HepG2 (cell line): ENCODE measurements around the gene NSD2. TPM values are rescaled to one million over a fixed set of nuclear protein-coding genes. Genes with fewer than 3 reads are reported as not detected.

Experiments used
- BHLHE40 ChIP-seq: IDR thresholded peaks from 2 replicates; pipeline ENCODE4 v1.6.1; 2011; ENCODE audit warnings: low read length, improper control_type of control experiment
- CBX5 ChIP-seq: sonication (generic); formaldehyde crosslinking; IDR thresholded peaks from 2 replicates; pipeline ENCODE4 v1.4.0; 2020; ENCODE audit warnings: missing genetic modification reagents, borderline replicate concordance
- CENPT ChIP-seq: sonication (generic); formaldehyde crosslinking; IDR thresholded peaks from 2 replicates; pipeline ENCODE4 v1.8.0; 2022; ENCODE audit warnings: low read depth, mild to moderate bottlenecking, moderate library complexity, missing genetic modification reagents
- CHCHD3 ChIP-seq: sonication (generic); formaldehyde crosslinking; IDR thresholded peaks from 2 replicates; pipeline ENCODE4 v1.8.0; 2022; ENCODE audit warnings: mild to moderate bottlenecking, missing genetic modification reagents, moderate library complexity
- KDM6A ChIP-seq: IDR thresholded peaks from 2 replicates; pipeline ENCODE4 v1.6.1; 2016; ENCODE audit warnings: low read depth
- MBD4 ChIP-seq: IDR thresholded peaks from 2 replicates; pipeline ENCODE4 v1.6.1; 2012; ENCODE audit warnings: low read length, inconsistent platforms, borderline replicate concordance
- MXI1 ChIP-seq: IDR thresholded peaks from 3 replicates; pipeline ENCODE4 v1.6.1; 2012; ENCODE audit warnings: low read depth, low read length, inconsistent platforms, borderline replicate concordance
- NR2F1 ChIP-seq, 2 experiments: fragments of 450-650 bp in 1 of 2; formaldehyde crosslinking in 1 of 2; IDR thresholded peaks; 2 replicates each; pipeline versions ENCODE4 v1.5.0 to v1.6.1; 2016 to 2020; ENCODE audit warnings: mild to moderate bottlenecking in 1 of 2, missing compliant biosample characterization in 1 of 2, missing genetic modification reagents in 1 of 2, moderate library complexity in 1 of 2
- RBM39 ChIP-seq: fragments of 200-400 bp; formaldehyde crosslinking; IDR thresholded peaks from one replicate; pipeline ENCODE4 v1.6.1; 2018; ENCODE audit warnings: antibody characterized with exemption, mild to moderate bottlenecking, low read depth, low read length; ENCODE audit not compliant: poor library complexity, severe bottlenecking
- SMYD3 ChIP-seq: sonication (generic); formaldehyde crosslinking; IDR thresholded peaks from 2 replicates; pipeline ENCODE4 v1.8.1; 2023; ENCODE audit warnings: mild to moderate bottlenecking, missing genetic modification reagents
- TCF12 ChIP-seq, 2 experiments: fragments of 450-650 bp in 1 of 2; sonication (generic) in 1 of 2; formaldehyde crosslinking in 1 of 2; IDR thresholded peaks; 2 replicates each; pipeline versions ENCODE4 v1.6.1 to v1.8.0; 2017 to 2022; ENCODE audit warnings: antibody characterized with exemption in 1 of 2, mild to moderate bottlenecking in 1 of 2, missing genetic modification reagents in 1 of 2, moderate library complexity in 1 of 2
- TCF7L2 ChIP-seq: IDR thresholded peaks from 2 replicates; pipeline ENCODE4 v1.6.1; 2011; ENCODE audit warnings: mild to moderate bottlenecking, low read depth, low read length, moderate library complexity
- TRIM24 ChIP-seq: sonication (generic); formaldehyde crosslinking; IDR thresholded peaks from 2 replicates; pipeline ENCODE4 v1.8.0; 2022; ENCODE audit warnings: mild to moderate bottlenecking, missing genetic modification reagents
- ZFP37 ChIP-seq: sonication (generic); formaldehyde crosslinking; IDR thresholded peaks from 2 replicates; pipeline ENCODE4 v1.4.0; 2020; ENCODE audit warnings: missing genetic modification reagents, borderline replicate concordance
- ZNF317 ChIP-seq: sonication (generic); formaldehyde crosslinking; IDR thresholded peaks from 2 replicates; pipeline ENCODE4 v1.5.0; 2020; ENCODE audit warnings: mild to moderate bottlenecking, missing genetic modification reagents
- ZNF496 ChIP-seq: sonication (generic); formaldehyde crosslinking; IDR thresholded peaks from 2 replicates; pipeline ENCODE4 v1.8.1; 2023; ENCODE audit warnings: mild to moderate bottlenecking, moderate library complexity, missing genetic modification reagents; ENCODE audit not compliant: insufficient replicate concordance
- ZNF546 ChIP-seq: sonication (generic); formaldehyde crosslinking; conservative IDR thresholded peaks from 2 replicates; pipeline ENCODE4 v1.8.1; 2023; ENCODE audit warnings: mild to moderate bottlenecking, missing genetic modification reagents
- ZNF558 ChIP-seq: sonication (generic); formaldehyde crosslinking; IDR thresholded peaks from 2 replicates; pipeline ENCODE4 v1.9.0; 2022; ENCODE audit warnings: mild to moderate bottlenecking, missing genetic modification reagents, borderline replicate concordance
- ZNF768 ChIP-seq: sonication (generic); formaldehyde crosslinking; IDR thresholded peaks from 2 replicates; pipeline ENCODE4 v1.4.0; 2020; ENCODE audit warnings: missing genetic modification reagents
- ZSCAN29 ChIP-seq: sonication (generic); formaldehyde crosslinking; conservative IDR thresholded peaks from 2 replicates; pipeline ENCODE4 v1.4.0; 2020; ENCODE audit warnings: mild to moderate bottlenecking, missing genetic modification reagents
- ZSCAN9 ChIP-seq: IDR thresholded peaks from 2 replicates; pipeline ENCODE4 v1.6.1; 2016; ENCODE audit warnings: borderline replicate concordance
- polyA plus RNA-seq, 8 experiments: library from polyadenylated mRNA; depleted of rRNA in 3 of 8; stranded (reverse) in 7 of 8; unstranded in 1 of 8; fragments of >200 nt; fragmentation: Illumina TruSeq in 4 of 8; extraction: Trizol in 4 of 8; gene quantifications; 2 replicates each; pipeline versions ENCODE4 v1.2.1 to v1.2.3, GENCODE V29; 2011 to 2016; ENCODE audit warnings: low read depth in 4 of 8, missing spikeins in 1 of 8, mixed read lengths in 1 of 8; ENCODE audit not compliant: insufficient read depth in 1 of 8
- total RNA-seq, 5 experiments: library from RNA; depleted of rRNA; stranded (reverse); fragments of >200 nt; fragmentation: Illumina TruSeq; extraction: Trizol; gene quantifications; 2 replicates each; pipeline ENCODE4 v1.2.3, GENCODE V29; 2016; ENCODE audit warnings: low read depth in 1 of 5
- TF ChIP-seq, protein P1 (sequence below): sonication (generic); formaldehyde crosslinking; IDR thresholded peaks from 2 replicates; pipeline ENCODE4 v1.5.1; 2020; ENCODE audit warnings: missing genetic modification reagents, mild to moderate bottlenecking, borderline replicate concordance
- TF ChIP-seq, protein P2 (sequence below): sonication (generic); formaldehyde crosslinking; IDR thresholded peaks from 2 replicates; pipeline ENCODE4 v1.4.0; 2020; ENCODE audit warnings: missing genetic modification reagents
- TF ChIP-seq, protein P3 (sequence below): sonication (generic); formaldehyde crosslinking; conservative IDR thresholded peaks from 2 replicates; pipeline ENCODE4 v1.8.0; 2022; ENCODE audit warnings: mild to moderate bottlenecking, moderate library complexity, missing genetic modification reagents

Gene NSD2
- total and polyA plus RNA-seq, 2 of the 13 experiments (the other 11 are each of a cell fraction or from before 2014, with no cell fraction given) = 22.0 to 65.9 TPM

DNA sequence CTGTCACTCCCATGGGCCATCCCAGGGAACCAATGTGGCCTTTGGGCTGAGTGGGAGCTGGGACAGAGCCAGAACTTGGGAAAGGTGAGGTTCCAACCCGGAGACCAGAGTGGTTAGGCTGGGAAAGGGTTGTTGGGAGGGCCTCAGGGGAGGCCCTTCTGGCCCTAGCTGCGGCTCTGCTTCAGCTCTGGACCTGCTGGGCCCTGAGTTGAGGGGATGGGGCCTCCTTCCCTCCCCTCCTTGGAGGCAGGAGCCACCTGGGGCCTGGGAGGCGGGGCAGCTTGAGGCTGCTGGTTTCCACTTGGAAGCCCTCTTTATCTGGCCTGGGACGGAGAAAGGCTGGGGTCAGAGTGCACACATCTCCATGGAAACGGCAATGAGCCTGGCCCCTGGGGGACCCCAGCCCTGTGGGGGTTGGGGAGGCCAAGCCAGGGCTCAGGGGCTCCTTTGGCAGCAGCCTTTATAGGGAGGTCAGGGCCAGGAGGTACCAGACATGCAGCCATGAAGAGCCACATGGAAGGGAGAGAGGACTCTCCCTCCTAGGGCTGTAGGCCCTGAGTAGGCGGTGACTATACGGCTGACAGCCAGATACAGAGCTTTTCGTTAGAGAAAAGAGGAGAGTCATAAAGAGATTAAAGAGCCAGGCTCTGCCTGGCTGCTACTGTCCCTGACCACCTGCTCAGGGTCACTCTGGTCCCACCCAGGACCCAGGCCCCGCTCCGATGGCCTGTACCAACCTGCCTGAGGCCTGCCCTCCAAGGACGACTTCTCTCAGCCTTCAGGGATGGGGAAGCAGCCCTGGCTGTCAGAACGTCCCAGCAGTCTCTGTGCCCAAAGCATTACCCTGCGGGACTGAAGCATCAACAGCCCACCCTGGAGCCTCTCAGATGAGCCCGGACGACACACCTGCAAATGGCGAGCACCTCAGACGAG lies 6.9 kb upstream of the NSD2 start (continued):
- TF ChIP-seq NR2F1 (CRISPR knock-in tag; IDR thresholded peaks at IDR 0.05) (peak in 1 of 2 experiments; percentile 60; a peak in 1 of 4 replicates), ZNF317 (CRISPR knock-in tag) (no peak), ZNF496 (CRISPR knock-in tag) (no peak), CHCHD3 (CRISPR knock-in tag) (no peak), BHLHE40 (no peak), CENPT (CRISPR knock-in tag) (no peak), TRIM24 (CRISPR knock-in tag) (no peak), ZNF768 (peak; percentile 77; the same call in 1 of the 2 replicates), MBD4 (no peak), MXI1 (no peak), CBX5 (CRISPR knock-in tag) (no peak), ZSCAN29 (peak; percentile 40; the same call in 1 of the 2 replicates), TCF12 (IDR thresholded peaks at IDR 0.05) (no peak), TCF12 (CRISPR knock-in tag; IDR thresholded peaks at IDR 0.05) (no peak), ZSCAN9 (CRISPR knock-in tag) (no peak), ZNF546 (CRISPR knock-in tag) (no peak), ZNF558 (CRISPR knock-in tag) (no peak), TCF7L2 (no peak), ZFP37 (CRISPR knock-in tag) (no peak), KDM6A (CRISPR knock-in tag) (peak; percentile 61; the same call in 1 of the 2 replicates), SMYD3 (CRISPR knock-in tag) (no peak), RBM39 (no peak)
- TF ChIP-seq, protein P1, sequence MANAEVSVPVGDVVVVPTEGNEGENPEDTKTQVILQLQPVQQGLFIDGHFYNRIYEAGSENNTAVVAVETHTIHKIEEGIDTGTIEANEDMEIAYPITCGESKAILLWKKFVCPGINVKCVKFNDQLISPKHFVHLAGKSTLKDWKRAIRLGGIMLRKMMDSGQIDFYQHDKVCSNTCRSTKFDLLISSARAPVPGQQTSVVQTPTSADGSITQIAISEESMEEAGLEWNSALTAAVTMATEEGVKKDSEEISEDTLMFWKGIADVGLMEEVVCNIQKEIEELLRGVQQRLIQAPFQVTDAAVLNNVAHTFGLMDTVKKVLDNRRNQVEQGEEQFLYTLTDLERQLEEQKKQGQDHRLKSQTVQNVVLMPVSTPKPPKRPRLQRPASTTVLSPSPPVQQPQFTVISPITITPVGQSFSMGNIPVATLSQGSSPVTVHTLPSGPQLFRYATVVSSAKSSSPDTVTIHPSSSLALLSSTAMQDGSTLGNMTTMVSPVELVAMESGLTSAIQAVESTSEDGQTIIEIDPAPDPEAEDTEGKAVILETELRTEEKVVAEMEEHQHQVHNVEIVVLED (CRISPR knock-in tag) = no peak
- TF ChIP-seq, protein P2, sequence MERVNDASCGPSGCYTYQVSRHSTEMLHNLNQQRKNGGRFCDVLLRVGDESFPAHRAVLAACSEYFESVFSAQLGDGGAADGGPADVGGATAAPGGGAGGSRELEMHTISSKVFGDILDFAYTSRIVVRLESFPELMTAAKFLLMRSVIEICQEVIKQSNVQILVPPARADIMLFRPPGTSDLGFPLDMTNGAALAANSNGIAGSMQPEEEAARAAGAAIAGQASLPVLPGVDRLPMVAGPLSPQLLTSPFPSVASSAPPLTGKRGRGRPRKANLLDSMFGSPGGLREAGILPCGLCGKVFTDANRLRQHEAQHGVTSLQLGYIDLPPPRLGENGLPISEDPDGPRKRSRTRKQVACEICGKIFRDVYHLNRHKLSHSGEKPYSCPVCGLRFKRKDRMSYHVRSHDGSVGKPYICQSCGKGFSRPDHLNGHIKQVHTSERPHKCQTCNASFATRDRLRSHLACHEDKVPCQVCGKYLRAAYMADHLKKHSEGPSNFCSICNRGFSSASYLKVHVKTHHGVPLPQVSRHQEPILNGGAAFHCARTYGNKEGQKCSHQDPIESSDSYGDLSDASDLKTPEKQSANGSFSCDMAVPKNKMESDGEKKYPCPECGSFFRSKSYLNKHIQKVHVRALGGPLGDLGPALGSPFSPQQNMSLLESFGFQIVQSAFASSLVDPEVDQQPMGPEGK (CRISPR knock-in tag) = peak; percentile 74
- TF ChIP-seq, protein P3, sequence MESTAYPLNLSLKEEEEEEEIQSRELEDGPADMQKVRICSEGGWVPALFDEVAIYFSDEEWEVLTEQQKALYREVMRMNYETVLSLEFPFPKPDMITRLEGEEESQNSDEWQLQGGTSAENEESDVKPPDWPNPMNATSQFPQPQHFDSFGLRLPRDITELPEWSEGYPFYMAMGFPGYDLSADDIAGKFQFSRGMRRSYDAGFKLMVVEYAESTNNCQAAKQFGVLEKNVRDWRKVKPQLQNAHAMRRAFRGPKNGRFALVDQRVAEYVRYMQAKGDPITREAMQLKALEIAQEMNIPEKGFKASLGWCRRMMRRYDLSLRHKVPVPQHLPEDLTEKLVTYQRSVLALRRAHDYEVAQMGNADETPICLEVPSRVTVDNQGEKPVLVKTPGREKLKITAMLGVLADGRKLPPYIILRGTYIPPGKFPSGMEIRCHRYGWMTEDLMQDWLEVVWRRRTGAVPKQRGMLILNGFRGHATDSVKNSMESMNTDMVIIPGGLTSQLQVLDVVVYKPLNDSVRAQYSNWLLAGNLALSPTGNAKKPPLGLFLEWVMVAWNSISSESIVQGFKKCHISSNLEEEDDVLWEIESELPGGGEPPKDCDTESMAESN (CRISPR knock-in tag) = peak; percentile 79
